CD4-positive, alpha-beta T cell treated with Interleukin-4 for 4 hours (primary cell): ENCODE data around the gene PC.
"Not testable (repeated sequence)": the region's sequence is repeated elsewhere in the genome, so short reads cannot be mapped to it uniquely, and the experiment has no call there.

ENCODE experiments used
- DNase-seq: peaks from one replicate; pipeline ENCODE4 v3.0.0-alpha.2; 2020

PC gene, protein sequence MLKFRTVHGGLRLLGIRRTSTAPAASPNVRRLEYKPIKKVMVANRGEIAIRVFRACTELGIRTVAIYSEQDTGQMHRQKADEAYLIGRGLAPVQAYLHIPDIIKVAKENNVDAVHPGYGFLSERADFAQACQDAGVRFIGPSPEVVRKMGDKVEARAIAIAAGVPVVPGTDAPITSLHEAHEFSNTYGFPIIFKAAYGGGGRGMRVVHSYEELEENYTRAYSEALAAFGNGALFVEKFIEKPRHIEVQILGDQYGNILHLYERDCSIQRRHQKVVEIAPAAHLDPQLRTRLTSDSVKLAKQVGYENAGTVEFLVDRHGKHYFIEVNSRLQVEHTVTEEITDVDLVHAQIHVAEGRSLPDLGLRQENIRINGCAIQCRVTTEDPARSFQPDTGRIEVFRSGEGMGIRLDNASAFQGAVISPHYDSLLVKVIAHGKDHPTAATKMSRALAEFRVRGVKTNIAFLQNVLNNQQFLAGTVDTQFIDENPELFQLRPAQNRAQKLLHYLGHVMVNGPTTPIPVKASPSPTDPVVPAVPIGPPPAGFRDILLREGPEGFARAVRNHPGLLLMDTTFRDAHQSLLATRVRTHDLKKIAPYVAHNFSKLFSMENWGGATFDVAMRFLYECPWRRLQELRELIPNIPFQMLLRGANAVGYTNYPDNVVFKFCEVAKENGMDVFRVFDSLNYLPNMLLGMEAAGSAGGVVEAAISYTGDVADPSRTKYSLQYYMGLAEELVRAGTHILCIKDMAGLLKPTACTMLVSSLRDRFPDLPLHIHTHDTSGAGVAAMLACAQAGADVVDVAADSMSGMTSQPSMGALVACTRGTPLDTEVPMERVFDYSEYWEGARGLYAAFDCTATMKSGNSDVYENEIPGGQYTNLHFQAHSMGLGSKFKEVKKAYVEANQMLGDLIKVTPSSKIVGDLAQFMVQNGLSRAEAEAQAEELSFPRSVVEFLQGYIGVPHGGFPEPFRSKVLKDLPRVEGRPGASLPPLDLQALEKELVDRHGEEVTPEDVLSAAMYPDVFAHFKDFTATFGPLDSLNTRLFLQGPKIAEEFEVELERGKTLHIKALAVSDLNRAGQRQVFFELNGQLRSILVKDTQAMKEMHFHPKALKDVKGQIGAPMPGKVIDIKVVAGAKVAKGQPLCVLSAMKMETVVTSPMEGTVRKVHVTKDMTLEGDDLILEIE

DNA sequence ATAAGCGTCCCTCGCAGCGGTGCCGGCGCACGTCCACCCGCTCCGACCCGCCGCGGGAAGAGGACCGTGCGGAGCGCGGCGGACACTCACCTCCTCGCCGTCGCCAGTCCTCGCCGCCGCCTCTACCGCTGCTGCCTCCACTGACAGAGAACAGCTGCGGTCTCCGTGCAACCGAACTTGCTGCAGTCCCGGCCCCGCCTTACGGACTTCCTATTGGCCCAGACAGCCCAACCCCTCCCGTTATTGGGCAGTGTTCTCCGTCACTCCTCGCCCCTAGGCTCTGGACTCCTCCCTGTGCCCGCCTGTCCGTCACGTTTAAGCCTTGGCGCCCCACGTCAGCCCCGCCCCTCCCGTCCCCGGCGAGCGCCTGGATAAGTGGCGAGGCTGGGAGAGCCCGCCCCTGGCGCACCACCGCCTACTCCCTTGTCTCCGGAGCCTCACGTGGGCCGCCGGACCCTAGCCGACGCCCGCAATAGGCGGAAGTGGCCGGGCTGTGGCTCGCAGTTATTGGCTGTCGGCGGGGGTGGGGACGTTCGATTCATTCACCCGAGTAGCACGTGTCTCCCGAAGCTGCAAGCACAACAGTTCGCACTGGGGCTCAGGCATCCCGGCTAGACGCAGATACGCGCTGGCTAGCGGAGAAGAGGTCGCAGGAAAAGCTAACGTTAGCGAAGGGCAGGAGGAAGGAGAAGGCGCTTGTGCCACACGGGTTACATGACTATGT lies at the start of gene PC:
Gene PC, minus strand, starts transcription at position 152 of the 724 bp plus-strand sequence. CDS start 86,224 bp downstream, outside the sequence.
- DNase-seq = peak; percentile 99

DNA sequence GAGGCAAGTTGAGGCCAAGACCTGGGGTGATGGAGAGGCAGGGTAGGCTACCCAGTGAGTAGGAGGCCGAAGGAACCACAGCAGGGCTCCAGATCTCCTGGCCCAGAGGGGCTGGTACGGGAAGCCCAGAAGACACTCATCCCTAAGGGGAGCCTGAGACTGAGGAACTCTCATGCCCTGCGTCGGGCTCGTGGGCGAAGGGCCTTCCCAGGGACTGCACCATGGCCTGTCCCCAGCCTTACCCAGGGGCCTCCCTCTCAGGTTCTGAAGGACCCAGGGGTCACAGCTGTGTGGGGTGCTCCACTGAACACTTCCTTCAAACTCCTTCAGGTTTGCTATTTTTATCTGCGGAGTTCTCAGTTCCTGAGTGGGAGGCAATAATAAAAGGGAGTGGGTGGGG lies 48.9 kb upstream of the PC start:
- no peak for DNase-seq

DNA sequence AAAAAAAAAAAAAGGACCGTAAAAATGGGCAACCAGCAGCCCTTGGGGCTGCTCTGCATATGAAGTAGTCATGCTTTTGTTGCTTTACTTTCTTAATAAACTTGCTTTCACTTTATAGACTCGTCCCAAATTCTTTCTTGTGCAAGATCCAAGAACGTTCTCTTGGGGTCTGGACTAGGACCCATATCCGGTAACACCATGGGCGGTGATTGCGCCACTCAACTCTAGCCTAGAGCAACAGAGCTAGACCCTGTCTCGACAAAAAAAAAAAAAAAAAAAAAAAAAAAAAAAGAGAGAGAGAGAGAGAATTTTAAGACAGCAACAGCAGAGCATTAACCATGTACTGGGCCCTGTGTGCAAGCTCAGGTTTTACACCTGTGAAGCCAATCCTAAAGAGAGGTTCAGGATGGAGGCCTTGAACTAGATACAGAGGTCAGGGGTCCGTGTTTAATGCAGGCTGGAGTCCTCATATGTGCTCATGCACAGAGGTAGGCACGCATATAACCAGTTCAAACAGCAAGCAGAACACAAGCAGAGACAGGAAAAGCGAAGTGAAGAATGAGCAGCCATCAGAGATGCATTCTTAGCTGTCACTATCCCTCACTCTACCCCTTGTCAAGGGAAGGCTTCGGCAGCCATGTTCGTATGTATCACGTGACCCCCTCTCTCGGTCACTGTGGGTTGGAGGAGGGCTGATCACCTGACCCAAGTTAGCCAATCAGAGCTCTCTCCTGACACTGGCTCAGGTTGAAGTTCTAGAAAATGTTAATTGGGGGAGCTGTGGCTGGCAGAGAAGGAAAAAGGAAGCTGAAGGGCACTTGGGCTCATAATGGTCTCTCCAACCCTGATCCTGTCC lies 48.1 kb upstream of the PC start:
- DNase-seq = no peak

DNA sequence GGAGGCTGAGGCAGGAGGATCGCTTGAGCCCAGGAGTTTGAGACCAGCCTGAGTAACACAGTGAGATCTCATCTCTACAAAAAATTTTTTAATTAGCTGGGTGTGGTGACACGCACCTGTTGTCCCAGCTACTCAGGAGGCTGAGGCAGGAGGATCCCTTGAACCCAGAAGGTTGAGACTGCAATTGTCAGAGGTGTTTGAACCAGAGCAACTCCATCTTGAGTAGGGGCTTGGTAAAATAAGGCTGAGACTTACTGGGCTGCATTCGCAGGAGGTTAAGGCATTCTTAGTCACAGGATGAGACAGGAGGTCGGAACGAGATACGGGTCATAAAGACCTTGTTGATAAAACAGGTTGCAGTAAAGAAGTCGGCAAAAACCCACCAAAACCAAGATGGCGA lies 47.0 kb upstream of the PC start:
- DNase-seq = not testable (repeated sequence)

DNA sequence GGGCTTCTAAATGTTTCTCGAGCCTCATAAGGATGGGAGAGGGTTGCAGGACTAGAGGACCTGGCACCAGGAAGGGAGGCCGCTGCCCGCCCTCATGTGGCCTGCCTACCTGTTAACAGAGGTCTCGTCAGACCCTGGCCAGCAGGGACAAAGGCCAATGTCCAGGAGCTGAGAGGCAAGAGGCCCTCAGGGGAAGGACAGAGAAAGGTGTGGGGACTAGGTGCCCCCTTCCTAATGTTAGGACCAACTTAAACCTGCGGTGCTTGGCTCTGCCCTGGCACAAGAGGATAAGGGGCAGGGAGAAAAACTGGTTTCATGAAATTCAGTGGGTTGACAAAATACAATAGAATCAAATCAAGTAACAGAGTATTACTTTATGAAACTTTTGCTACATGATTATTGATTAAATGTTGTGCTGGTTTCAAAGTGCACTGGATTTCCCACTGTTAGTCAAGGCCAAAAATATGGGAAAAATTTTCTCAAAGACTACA lies 44.8 kb upstream of the PC start:
- DNase-seq = no peak

DNA sequence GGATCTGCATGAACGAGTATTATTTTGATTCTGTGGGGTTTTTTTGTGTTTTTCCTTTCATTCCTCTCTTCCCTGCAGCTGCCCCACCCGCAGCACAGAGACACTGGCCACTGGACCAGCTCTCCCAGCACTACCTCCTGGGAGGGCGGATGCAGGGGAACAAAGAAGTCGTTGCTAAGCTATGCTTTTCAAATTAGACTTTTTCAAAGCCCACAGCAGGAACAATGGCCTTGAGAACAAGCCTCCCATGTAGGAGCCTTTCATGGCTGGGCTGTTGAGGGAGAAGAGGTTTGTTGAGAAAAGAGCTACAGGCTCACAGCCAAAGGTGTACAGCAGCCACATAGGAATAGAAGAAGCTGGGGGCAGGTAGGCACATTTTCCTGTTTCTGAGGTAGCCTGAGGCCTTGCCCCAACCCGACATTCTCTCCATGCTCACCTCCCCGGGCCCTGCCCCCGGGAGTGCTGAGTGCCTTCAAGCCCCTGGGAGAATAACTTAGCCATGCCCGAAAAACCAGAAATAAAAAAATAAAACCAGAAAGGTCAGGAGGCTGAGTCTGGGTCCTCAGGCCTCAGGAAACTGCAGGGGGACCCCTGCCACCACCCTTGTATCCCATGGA lies 44.2 kb upstream of the PC start:
- no peak for DNase-seq

DNA sequence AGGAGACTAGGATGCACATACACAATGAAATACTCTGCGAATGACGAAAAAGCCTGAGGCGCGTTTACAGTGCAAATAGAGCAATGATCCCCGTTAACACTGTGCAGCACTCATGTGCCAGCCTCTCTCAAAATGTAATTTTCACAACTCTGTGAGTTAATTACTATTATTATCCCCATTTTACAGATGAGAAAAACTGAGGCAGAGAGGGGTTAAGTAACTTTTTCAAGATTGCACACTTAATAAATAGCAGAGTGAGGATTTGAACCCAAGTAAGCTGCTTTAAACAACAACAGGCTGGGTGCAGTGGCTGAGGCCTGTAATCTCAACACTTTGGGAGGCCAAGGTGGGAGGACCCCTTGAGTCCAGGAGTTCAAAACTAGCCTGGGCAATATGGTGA lies 43.1 kb upstream of the PC start:
- DNase-seq = no peak

DNA sequence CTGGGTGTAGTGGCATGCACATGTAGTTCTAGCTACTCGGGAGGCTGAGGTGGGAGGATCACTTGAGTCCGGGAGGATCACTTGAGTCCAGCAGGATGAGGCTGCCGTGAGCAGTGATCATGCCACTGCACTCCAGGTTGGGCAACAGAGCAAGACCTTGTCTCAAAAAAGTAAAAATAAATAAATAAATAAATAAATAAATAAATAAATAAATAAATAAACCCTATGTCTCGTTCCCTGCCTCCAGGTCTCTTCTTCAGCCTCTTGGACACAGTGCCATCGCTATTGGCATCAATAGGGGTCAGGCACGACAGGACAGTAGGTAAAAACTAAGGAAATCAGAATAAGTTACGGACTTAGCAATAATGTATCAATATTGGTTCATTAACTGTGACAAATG lies 41.4 kb upstream of the PC start:
- no peak for DNase-seq

DNA sequence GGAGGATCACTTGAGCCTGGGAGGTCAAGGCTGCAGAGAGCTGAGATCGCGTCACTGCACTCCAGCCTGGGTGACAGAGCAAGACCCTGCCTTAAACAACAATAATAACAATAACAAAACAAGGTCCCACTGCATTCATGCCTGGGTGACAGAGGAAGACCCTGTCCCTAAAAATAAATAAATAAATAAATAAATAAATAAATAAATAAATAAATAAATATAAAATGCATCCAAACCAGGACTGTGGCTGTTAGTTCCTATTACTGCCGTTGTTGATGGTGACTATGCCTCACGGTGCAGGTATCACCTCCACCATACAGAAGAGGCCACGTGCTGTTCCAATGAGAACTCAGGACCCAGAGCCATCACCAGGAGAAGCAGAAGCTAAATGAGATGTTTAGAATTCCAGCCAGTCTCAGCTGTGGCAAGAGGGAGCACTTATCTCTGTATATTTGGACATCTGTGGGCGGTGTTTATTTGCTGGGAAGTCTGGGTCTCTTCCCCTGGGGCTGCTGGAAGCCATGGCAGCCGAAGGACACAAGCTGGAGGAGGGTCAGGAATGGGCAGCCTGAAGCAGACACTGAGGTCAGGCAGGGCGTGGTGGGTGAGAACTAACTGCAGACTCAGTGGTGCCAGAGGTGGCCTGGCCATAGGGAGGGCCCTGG lies 38.6 kb upstream of the PC start:
- DNase-seq = no peak

DNA sequence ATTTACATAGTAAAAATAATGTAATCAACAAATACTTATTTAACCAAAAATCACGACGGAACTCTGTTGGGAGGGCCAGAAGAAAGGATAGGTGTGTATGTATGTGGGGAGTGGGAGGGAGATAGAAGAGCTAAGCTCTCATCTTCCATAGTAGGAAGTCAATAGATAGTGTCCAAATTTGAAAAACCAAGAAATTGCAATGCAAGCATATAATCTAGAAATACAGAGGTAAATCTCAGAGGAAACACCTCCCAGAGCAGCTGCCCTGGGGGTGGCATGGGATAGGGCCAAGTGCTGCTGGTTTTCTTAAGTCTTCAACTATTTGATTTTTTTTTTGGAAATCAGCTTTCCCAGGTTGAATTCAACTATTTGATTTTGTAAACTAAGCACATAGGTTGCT lies 33.9 kb upstream of the PC start:
- no peak for DNase-seq

DNA sequence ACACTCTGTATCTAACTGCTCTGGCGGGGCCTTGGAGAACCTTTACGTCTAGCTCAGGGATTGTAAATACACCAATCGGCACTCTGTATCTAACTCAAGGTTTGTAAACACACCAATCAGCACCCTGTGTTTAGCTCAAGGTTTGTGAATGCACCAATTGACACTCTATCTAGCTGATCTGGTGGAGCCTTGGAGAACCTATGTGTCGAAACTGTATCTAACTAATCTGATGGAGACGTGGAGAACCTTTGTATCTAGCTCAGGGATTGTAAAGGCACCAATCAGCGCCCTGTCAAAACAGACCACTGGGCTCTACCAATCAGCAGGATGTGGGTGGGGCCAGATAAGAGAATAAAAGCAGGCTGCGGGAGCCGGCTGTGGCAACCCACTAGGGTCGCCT lies 31.2 kb upstream of the PC start:
- DNase-seq = not testable (repeated sequence)

DNA sequence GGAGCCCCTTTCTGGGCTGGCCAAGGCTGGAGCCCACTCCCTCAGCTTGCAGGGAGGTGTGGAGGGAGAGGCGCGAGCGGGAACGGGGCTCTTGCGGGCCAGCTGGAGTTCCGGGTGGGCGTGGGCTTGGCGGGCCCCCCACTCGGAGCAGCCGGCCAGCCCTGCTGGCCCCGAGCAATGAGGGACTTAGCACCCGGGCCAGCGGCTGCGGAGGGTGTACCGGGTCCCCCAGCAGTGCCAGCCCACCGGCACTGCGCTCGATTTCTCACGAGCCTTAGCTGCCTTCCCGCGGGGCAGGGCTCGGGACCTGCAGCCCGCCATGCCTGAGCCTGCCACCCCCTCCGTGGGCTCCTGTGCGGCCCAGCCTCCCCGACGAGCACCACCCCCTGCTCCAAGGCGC lies 30.6 kb upstream of the PC start:
- DNase-seq = not testable (repeated sequence)

DNA sequence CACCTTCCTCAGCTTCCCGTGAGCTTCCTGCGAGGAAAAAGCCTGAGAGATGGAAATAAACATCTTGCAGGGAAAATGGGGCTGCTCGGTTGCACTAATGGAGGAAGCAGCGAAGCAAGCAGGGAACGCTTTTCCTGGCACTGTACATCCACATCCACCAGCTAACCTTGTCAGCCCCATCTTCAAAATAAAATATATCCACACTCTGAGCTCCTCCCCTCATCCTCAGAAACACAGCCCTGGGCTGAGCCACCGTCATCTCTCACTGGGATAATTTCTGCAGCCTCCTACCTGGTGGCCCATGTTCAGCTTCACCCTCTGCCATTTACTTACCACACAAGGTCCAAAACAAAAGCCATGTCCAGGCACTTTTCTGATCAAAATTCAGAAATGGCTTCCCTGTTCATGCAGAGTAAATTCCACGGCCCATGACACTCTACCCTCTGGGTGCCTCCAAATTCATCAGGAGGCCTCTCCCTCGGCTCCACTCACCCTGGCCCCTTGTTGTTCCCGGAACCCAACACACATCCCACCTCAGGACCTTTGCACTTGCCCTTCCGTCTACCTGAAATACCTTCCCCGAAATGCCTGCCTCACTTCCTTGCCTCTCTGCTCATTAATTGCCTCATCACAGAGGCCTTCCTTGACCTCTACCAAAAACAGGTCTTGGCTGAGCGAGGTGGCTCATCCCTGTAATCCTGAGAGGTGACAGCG lies 29.9 kb upstream of the PC start:
- DNase-seq = no peak

DNA sequence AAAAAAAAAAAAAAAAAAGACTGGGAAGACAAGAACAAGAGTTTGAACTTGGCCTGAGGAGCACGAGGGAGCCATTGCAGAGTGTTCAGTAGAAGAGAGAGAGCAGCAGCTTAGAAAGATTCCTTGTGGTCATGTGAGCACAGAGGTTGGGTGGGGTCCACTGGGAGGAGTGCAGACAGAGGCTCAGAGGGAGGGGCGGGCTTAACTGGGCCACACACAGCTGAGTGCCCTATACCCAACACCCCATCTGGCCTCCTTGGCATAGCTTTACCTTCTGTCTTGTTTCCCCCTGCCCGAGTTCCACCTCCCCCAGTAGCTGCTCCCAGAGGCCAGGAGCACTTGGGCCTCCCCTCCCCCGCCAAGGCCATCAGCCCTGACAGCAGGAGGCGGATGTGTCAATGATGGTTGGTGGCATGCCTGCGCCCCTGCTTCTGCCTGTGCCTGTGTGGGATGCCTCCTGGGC lies 29.0 kb upstream of the PC start:
- no peak for DNase-seq

DNA sequence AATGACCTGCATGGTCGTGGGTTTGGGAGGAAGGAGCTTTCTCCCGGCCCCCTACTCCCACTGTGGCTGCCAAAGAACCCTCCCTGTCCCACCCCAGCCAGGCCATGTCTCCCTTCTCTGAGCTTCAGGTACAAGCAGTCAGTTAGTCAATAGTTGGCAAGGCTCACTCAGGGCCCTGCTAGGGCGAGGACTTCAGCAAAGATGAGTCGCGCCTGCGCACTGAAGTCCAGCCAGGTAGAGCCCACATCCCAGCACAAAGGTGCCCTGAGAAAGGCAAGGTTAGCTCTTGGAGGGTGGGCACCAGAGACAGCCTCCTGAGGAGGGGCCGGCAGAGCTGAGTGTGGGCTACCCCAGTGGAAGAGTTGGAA lies 28.0 kb upstream of the PC start:
- DNase-seq = no peak

DNA sequence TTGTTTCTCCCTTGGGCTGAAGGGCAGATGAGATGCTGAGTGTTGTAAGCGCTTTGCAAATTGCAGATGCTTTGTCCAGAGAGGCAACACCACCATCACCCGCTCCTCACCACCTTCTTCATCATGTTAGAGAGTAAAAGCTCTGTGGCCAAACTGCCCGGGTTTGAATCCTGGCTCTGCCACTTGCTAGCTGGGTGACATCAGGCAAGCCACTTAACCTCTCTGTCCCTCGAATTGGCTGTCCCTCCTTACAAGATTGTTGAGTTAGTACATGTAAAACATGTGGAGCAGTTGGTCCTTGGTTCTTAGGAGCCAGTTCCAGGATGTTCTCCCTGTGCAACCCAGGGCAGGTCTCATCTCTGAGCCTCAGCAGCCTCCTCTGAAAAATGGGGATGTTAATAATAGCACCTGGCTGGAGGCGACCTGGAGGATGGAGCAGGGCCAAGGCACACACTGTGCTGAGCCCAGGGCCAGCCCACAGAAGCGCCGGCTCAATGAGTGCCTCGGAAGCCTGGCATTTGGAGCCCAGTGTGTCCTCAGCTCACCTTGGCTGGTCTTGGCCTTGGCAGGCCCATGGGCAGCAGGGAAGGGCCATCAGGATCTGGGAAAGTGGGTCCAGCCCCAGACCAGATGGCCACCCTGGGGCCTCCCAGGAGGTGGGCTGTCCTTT lies 27.5 kb upstream of the PC start:
- DNase-seq = no peak

DNA sequence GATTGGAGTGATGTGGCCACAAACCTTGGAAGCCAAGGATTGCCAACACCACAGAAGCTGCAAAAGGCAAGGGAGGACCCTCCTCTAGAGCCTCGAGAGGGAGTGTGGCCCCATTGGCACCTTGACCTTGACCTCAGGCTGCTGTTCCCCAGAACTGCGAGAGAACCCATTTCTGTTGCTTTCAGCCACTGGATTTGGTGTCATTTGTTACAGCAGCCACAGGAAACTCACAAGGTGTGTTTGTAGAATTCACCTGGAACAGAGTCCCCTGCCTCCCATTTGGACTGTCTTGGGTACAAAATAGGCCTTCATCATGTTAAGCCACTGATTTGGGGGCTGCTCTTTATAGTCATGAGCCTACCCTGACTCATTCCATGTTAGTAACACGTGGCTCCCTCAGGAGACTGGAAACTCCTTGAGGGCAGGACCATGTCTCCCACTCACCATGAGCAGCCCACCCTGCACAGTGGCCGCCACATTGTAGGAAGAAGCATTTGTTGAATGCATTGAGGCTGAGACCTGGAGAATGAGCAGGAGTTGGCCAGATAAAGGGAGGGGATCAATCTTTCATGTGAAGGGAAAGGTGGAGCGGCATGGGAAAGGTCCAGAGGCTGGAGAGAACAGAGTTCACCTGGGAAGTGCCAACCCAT lies 25.2 kb upstream of the PC start:
- DNase-seq = no peak

DNA sequence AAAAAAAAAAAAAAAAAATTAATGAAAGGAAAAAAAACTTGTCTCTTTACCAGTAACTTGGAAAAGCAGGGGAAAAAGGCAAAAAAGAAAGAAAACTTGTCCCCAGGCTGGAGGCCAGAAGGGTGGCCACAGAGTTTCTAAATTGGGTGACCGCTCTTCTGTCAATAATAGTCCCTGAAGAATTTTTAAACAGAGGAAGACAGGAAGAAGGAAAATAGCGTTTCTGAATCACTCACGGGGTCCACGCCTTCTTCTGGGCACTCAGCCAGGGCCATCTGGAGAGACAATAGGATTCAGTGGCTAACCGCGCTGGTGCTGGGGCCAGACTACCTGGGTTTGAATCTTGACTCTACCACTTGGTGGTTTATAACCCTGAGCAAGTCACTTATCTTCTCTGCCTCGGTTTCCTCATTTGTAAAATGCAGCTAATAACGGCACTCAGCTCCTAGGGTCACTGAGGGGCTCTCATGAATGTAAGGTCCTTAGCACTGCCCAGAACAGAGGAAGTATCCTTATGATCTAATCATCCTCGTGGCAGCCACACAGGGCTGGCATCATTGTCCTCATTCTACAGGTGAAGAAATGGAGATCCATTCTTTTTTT lies 23.9 kb upstream of the PC start:
- no peak for DNase-seq
